RWPE2 (cell line): Measurements from ENCODE around the gene VPS25.

Experiments used
- ATAC-seq: fragments of 200-7000 bp; cut with Tn5 transposase; 3 replicates; pipeline ENCODE4 v1.9.1; 2021; ENCODE audit warnings: low read depth
- DNase-seq: peaks from one replicate; pipeline ENCODE4 v3.0.0-alpha.2; 2020; ENCODE audit warnings: low spot score
- H3K27ac ChIP-seq: fragments of 450-650 bp; 2 replicates; pipeline ENCODE4 v1.5.1; 2017; ENCODE audit warnings: mild to moderate bottlenecking; ENCODE audit not compliant: poor library complexity, severe bottlenecking
- H3K27me3 ChIP-seq: fragments of 250-450 bp; sonication (Bioruptor Pico); 2 replicates; pipeline ENCODE4 v1.5.1; 2021; ENCODE audit warnings: mild to moderate bottlenecking, moderate library complexity; ENCODE audit not compliant: insufficient read depth, poor library complexity, severe bottlenecking
- H3K36me3 ChIP-seq: fragments of 250-450 bp; sonication (Bioruptor Pico); 2 replicates; pipeline ENCODE4 v1.5.1; 2020; ENCODE audit warnings: low read depth, mild to moderate bottlenecking, moderate library complexity
- H3K4me1 ChIP-seq: fragments of 250-450 bp; sonication (Bioruptor Pico); 2 replicates; pipeline ENCODE4 v1.5.1; 2021; ENCODE audit warnings: mild to moderate bottlenecking, moderate library complexity; ENCODE audit not compliant: insufficient read depth, poor library complexity, severe bottlenecking
- H3K4me3 ChIP-seq: fragments of 250-450 bp; sonication (Bioruptor Pico); 2 replicates; pipeline ENCODE4 v1.5.1; 2021; ENCODE audit warnings: mild to moderate bottlenecking, moderate library complexity; ENCODE audit not compliant: severe bottlenecking
- H3K9me3 ChIP-seq: fragments of 250-450 bp; sonication (Bioruptor Pico); 2 replicates; pipeline ENCODE4 v1.5.1; 2021; ENCODE audit warnings: mild to moderate bottlenecking, moderate library complexity; ENCODE audit not compliant: severe bottlenecking
- CTCF ChIP-seq: fragments of 450-650 bp; IDR thresholded peaks from one replicate; pipeline ENCODE4 v1.5.1; 2017; ENCODE audit warnings: mild to moderate bottlenecking, moderate library complexity; ENCODE audit not compliant: poor library complexity, severe bottlenecking

The VPS25 gene

DNA sequence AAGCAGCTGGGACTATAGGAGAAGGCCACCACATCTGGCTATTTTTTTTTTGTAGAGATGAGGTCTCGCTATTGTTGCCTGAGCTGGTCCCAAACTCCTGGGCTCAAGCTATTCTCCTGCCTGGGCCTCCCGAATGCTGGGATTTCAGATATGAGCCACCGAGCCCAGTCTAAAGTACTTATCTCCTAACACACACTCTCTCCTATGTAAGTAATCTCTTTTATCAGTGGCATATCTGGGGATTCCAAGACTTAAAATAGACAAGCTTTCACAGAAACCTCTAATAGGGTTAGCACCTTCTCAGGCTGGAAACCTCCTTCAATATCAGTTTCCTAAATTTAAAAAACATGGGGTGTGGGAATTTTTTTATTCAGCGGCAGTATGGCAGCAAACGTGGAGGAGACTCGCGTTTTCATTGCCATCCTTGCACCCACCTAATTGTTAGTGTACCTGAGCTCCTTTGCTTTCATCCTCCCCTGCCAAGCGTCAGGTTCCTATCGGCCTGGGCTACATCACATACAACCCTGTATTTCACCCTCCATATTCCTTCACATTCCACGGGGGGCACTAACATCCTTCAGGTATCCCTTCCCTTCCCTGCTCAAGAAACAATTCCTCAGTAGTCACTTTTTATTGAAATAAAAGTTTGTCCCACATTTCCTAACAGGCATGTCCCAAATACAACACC, 29.5 kb upstream of the VPS25 start:
- peak; percentile 35 for TF ChIP-seq CTCF
- Histone ChIP-seq H3K36me3 (peaks cover 4% of the 10 kb centered on the region; the same call in 1 of the 2 replicates), H3K27me3 (no peaks in the 10 kb centered on the region), H3K4me3 (peak overlapping the region; percentile 52), H3K9me3 (no peaks in the 10 kb centered on the region), H3K27ac (peak overlapping the region; percentile 55), H3K4me1 (peaks cover 4% of the 10 kb centered on the region)
- DNase-seq (no peak), ATAC-seq (peak; percentile 40; the same call in 2 of the 3 replicates)

DNA sequence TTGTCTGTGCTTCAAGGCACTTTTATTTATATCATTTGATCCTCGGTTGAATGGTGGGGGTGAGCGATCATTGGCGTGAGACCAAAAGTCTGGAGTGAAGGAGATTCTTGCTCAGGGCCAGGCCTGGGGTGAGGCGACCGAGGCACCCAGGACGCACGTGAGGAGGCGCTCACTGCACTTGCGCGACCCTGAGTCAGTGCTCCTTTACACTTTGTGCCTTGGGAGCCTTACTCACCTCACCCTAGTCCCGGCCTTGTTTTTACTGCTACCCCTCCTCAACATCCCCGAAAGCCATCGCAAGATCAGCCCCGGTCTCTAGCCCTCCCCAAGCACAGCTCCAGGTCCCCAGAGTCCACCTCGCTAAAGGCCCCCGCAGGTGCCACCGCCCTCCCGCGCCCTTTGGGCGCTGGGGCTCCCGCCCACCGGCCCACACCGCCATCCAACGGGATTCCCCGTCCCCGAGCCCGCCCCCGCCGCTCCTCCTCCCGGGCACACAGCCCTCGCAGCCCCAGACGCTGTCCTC, 28.9 kb upstream of the VPS25 start:
- Histone ChIP-seq H3K27me3 (no peaks in the 10 kb centered on the region), H3K4me3 (peak overlapping the region; percentile 52), H3K9me3 (no peaks in the 10 kb centered on the region), H3K27ac (peak overlapping the region; percentile 55), H3K36me3 (peaks cover 4% of the 10 kb centered on the region; the same call in 1 of the 2 replicates), H3K4me1 (peaks cover 4% of the 10 kb centered on the region)
- ATAC-seq (peak; percentile 81), DNase-seq (peak; percentile 71)
- TF ChIP-seq CTCF, result peak; percentile 25

GRCh38 chr17:42744806-42745617, 28.2 kb upstream of the VPS25 start, which contains the start of gene EZH1:
Gene EZH1 (minus strand): TSS chr17:42745040. CDS start chr17:42728941, 16,099 bp downstream.
- Histone ChIP-seq H3K27ac (peak within 1 kb of the TSS; percentile 55), H3K27me3 (no peaks in the 10 kb centered on the region), H3K36me3 (peaks cover 4% of the 10 kb centered on the region; the same call in 1 of the 2 replicates), H3K9me3 (no peaks in the 10 kb centered on the region), H3K4me1 (peaks cover 4% of the 10 kb centered on the region), H3K4me3 (peak within 1 kb of the TSS; percentile 52)
- ATAC-seq (peak; percentile 88), DNase-seq (peak; percentile 81)
- TF ChIP-seq CTCF, result no peak

DNA sequence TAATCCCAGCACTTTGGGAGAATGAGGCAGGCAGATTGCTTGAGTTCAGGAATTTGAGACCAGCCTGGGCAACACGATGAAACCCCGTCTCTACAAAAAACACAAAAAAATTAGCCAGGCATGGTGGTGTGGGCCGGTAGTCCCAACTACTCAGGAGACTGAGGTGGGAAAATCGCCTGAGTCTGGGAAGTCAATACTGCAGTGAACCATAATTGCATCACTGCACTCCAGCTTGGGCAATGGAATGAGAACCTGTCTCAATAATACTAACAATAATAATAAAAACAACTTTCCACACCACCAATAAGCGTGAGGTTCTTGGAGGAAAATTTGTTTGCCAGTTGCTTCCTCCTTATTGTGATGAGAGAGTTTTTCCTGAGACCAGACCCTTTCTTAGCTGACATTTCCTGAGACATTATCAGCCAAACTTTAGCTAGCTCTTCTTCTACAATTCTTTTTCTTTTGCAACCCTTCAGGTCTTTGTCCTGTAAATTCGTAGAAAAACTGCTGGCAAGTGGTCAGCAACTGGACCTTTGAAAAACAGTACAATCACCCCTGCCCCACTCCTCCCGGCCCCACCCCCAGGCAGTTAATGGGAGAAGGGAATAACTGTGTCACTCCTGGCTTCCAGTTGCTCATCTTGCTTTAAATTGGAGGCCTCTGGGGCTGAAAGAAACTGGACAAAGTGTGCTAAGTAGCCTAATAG, 24.9 kb upstream of the VPS25 start:
- ATAC-seq (no peak), DNase-seq (no peak)
- H3K36me3 ChIP-seq, result no peaks in the 10 kb centered on the region
- H3K4me1 ChIP-seq, result peaks cover 4% of the 10 kb centered on the region
- no peaks in the 10 kb centered on the region for H3K9me3 ChIP-seq
- H3K4me3 ChIP-seq, result no peak overlapping the region
- no peaks in the 10 kb centered on the region for H3K27me3 ChIP-seq
- H3K27ac ChIP-seq, result no peak overlapping the region
- TF ChIP-seq CTCF, result no peak
